HG03025 (cell line): ENCODE results near the gene ANTXR2.

Experiments
- ATAC-seq: cut with Tn5 transposase; IDR thresholded peaks from one replicate; pipeline ENCODE4 v1.9.1; 2021; ENCODE audit warnings: mild to moderate bottlenecking, moderate library complexity; ENCODE audit not compliant: unreplicated experiment, low FRiP score

Gene ANTXR2

DNA sequence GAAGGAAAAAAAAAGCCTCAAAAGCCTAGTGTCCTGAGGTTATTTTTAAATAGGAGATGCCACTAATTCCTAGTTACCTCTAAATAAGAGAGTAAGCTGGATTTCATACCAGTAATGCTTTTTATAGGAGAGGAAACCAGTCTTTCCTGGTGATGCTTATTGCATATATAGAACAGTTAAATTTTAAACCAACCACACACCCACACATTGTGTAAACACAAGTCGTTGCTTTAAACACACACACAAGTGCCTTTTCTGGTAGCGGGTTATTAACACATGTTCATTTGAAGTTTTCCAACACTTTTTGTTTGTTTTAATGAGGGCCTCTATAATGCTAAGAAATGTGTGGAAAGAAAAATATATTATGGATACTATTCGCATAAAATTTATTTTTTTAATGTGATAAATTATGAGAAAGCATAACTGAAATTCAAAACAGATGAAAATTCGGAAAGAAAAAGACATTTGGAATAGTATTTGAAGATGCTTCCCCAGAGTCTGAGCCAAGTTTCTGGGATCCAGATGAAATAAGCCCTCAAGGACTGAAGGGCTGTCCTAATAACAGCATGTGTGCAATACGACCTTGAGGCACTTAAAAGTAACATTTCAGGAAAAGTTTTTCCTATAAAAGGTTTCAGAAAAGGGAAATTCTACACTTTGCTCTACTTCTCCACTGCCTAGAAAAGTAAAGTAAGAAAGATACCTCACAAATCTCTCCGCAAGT is 2.0 kb downstream of the ANTXR2 start:
- ATAC-seq: no peak

DNA sequence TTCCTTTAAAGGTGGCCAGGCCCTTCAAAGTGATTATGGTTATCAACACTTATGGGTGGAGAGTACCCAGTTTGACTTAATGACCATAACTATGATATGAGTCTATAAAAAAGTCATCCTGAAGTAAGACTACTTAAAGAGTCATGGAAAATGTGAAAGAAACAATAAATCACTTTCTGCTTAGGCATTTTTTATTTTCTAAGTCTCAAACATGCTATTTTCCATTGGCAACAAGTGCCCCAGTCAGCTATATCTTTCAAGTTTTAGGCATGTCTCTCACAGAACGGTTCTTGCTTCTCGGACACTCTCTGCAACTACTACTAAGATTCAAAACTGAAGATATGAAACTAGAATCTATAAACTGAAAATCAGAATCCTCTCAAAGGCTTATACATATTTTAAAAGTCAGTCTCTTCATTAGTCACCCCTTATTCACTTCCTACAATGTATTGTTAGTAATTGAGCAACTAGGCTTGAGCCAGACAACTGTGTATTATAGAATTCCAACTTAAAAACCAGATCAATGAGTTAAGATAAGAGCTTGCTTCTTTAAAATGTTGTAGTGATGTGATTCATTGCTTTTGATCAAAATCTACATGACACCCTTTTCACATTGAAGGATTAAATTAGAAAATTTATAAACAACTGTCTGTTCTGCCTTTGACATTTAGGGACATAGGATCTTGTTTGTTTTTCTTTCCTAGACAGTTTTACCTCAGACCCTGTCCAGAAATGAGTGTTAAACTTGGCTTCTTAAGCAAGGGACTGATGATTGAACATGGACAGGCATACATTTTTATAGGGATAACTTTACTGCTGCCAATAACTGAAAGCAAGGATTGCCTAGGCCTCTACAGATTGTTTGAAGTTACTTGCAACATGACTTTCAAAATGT is 2.9 kb downstream of the ANTXR2 start:
- peak; percentile 21 for ATAC-seq

DNA sequence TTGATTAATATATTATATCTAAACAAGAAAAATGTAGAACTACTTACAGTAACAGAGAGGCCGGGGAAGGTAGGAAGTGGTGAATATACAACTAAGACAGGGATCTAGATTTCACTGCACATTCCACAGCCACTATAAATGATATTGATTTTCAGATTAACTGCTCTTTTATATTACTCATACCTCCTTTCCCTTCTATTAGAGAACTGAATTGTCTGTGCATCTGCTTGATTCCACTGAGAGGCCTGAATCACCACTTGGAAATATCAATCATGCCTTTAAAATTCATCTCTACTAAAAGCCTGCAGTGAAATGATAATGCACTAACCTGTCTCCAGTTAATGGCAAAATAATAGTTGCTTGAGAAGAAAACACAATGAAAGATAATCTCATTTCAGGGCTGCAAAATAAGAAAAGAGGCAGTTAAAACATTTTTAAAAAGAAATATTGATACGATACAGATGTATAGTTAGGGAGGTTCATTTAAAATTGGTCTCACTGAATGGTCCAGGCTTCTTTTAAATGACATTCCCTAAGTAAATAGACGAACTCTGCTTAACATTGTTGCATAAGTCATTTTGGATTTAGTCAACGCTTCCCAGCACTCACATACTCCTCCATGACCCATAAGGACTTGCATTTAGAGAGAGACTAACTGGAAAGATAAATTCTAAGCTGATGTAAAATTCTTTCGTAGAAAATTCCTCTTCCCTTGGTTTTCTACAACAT is 3.8 kb downstream of the ANTXR2 start:
- ATAC-seq: no peak

DNA sequence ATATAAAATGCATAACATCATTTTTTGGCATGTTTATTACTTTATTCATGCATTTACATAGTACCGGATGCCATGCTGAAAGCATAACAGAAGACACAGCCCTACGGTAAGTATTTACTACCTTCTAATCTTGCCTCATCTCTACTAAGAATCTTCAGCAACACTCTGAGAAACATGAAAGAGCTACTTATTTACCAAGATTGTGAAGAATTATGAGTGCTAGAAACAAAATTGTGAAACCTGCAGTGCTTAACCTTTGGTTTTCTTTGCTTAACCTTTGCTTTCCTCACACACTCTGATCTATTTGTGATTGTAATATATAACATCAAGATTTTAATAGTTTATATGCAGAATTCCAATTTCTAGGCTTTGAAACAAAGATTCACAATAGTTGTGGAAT is 7.4 kb downstream of the ANTXR2 start:
- ATAC-seq: no peak

DNA sequence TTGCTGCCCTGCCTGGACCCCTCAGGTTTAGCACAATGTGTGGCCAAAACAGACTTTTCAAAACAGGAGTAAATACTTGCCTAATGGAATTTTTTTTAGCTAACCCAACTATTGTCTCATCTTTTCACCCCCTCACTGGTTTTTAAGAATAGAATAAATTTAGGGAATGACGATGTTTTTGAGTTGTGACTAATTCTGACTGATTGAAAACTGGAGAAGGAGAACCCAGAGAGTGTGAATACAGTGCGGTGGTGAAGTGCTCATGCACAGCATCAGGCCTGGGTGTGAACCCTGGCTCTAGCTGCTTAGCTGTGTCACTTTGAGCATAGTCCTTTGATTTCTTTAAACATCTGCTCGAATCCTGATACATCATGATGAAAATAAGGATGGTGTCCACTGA is 10.5 kb downstream of the ANTXR2 start:
- no peak for ATAC-seq

DNA sequence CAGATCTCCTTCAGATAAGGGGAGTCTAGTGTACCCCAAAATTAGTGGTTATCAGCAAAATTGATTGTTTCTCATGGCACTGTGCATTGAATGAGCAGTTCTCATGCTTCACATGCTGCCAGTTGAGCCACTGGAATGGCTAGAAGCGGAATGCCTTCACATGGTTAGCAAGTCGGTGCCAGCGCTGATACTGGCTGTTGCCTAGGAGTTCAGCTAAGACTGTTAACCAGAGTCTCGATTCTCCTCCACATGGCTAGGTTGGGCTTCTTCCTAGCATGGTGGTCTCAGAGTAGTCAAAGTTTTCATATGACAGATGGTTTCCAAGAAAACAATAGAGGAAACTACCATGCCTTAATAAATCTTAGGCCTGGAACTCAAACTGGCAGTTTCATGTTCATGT is 12.2 kb downstream of the ANTXR2 start:
- no peak for ATAC-seq

DNA sequence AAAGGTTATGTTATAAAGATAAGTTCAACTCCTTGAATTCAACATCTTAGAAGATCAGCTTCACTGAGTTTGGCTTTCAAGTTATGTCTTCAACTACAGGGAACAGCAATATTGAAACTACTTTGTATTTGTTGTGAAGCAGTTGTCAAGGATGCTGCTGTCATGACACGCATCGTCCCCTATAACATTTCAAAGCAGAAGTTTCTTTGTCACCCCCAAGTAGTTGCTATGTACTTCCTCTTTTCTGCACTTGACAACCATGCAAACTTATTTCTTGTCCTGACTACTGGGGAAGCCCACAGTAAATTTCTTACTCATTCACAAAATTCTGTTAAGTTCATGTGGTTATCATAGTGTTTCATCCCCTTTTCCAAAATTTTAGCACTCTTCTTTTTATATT is 14.3 kb downstream of the ANTXR2 start:
- ATAC-seq: peak; percentile 100

DNA sequence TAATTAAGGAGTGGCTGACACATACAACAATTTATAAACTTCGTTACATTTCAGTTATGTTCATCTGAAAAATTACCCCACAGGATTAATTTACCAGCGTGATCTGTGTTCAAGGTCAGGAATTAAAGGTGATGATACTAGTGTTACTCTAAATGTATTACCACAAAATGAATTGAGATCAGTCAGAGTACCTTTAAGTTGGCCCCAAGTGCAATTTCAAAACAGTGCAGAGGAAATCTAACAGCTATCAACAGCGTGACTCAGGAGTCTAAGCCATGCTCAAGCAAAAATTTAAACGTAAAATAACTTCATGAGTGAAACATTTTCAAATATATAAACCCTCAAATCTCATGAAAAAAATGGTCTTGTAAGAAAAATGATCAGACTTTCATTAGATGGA is 18.7 kb downstream of the ANTXR2 start:
- no peak for ATAC-seq

DNA sequence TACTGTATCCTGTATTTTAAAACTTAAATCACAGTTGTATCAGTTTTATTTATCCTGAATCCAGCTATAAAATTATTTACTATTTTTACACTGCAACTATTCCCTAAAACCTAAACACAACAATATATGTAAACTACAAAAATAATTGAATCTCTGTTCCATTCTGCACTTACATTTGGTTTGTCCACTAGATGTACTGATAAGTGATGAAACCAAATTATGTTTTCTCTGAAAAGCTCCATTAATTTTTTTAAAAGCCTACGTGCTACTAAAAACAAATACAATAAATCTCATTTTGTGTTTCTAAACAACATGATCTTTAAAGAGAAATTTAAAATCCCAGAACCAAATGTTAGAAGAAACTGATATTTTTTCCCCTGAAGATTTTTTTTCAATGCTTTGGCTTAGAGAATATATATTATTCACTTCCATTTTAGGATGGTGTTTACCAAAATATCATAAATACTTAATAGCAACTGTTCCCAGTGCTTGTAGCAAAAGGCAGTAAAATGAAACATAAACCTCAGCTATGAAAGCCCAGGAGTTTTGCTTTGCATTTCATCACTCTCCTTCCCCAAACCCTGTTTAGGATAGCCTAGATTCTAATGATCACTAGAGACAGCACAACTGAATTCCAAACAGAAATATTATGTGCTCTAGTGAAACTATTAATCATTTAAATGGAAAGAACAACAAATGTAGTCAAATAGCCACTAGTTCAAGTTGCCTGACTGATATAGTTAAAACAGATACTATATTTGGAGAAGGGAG is 19.7 kb downstream of the ANTXR2 start:
- no peak for ATAC-seq

DNA sequence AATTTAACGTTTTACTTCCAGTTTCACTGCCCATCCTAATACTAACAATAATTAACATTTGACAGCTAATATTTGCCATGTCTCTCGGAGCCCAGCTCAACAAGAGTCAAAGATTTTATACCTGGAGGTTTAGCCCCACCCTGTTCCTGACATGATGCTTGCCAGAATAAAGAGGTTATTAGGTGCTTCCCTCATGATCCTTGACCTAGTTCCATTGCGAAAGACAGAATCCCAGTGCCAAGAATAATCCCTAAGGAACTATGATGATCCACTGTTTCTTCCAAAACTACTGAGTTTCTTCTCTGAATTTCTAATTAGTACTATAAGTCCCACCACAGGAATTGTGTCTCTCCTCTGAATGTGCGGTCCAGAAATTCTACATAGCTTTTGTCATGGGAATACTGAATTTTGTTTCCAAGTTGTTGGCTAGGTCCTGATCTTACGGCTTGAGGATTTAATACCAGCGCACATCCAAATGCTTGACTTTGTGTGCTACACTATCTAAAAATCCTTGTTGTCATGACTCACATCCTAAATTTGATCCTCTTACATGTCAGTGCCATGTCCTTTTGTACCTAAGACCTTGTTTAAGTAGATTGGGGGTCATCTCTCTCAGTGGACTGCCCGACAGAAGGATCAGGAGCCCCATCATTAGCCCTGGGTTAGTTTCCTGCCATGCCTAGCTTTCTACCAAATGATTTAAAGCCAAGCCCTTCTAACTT is 23.1 kb downstream of the ANTXR2 start:
- no peak for ATAC-seq

DNA sequence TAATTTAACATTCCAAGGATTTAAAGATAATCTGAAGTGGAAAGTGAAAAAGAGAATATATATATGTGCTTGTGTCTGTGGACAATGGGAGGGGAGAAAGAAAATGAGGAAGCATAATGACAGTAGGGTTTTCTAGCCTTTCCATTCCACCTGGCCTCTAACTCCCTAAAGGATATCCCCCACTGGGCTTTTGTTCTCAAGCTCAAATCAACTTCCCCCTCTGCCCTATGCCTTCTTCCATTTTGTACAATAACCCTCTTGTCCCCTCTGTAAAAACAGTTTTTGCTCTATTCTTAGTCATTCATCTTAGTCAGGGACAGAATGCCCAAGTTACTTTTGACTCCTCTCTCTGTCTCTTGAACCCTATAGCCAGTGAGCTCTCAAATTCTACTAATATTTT is 23.6 kb downstream of the ANTXR2 start:
- ATAC-seq: no peak

DNA sequence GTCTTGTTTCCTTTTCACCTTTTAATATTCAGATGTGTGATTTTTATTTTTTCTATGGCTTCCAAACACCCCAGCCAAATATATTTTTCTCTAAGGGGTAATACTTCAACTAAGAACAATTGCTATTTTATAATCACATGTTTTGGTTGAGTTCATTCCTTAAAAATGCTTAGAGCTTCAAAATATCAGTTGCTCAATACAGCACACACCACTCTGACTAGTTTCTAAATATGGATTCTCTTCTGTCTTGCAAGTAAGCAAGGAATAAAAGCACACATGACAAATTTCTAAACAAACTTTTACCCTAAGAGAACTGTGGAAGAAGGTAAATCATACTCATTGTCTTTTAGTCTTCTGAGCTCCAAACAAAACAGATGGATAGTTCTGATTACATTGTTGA is 27.2 kb downstream of the ANTXR2 start:
- no peak for ATAC-seq

DNA sequence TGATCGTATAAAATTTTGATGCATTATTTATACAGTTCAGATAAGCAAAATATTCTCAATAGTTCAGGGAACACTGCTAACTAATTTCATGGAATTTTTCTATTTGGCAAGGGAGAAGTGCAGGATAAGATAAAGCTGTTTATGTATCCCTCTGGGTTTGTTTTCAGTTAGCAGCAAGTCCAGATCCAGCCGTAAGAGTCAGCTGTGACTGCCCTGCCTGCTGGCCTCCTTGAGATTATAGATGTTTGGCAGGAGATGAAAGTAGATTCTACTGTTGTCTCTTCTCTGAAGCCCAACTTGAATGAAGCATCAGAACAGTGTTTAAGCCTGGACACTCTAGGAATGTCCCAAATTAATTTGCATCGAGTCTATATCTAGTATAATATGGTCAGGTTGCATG is 29.5 kb downstream of the ANTXR2 start:
- no peak for ATAC-seq

DNA sequence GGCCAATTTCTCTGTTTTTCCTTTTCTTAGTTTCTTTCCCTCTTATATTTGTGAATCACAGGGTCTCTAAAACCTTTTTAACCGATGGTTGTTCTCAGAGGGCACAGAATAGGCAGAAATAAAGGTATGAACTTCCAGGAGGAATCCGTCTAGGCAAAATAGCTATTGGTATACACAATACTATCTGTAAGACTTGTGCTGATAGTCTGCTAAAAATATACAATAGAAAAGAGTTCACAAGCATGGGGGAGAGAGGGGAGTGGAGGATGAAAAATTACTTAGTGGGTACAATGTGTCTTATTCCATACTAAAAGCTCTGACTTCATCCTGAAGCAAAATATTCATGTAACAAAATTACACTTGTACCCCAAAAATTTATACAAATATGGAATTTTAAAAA is 30.2 kb downstream of the ANTXR2 start:
- no peak for ATAC-seq

DNA sequence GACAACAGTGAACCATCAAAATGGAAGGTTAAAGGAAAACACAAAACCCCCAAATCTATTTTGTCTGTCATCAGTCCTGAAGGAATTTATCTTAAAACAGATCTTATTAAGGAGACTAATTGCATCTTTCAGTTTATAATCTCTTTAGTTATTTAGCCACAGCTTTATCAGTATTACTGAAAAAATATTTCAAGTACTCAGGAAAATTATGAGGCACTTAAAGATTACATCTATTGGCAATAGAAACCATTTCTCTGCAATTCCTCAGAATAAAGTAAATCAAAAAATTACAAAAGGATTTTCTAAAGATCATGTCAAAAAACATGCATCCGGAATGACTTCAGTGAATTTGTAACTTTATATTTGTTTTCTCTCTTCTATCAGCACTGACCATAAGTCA is 35.2 kb downstream of the ANTXR2 start:
- no peak for ATAC-seq

DNA sequence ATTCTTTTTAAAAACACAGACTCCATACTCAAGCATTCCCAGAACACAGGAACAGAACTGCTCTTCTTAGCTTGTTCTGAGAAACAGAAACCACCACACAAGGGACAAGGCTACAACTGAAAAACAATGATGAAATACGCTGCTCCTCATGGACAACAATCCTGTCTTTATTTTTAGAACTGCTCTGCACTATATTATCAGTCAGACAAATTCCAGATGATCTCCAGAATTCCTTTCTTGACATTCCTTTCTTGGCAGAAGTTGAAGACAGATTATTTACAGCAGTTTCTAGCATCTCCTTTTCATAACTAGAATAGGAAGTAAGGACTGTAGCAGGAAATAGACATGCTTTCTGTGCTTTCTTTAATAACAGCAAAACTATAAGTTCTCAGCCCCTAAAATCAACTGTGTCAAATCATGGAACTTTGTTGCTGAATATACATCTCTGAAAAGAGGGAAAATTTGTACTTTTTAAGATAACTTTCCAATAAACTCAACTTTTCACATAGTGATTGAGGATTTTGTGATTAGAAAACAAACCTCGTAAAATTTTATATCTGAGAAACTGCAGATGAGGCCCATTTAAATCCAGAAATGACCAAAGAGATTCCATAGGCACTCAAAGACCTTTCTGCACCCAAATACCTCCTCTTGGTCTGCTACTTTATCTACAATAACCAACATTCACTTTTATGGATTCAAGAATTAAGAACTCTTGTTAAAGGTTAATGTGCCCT is 35.9 kb downstream of the ANTXR2 start:
- ATAC-seq: no peak

DNA sequence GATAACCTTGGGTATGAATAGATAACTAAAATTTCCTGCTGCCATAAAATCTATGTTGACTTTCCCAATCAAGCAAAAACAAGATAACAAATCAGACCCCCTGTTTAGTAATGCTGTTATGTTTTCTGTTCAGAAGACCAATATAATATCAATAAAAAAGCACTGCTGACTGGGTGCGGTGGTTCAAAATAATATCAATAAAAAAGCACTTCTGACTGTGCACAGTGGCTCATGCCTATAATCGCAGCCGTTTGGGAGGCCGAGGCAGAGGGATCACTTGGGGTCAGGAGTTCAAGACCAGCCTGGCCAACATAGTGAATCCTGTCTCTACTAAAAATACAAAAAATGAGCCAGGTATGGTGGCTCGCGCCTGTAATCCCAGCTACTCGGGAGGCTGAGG is 36.7 kb downstream of the ANTXR2 start:
- ATAC-seq: no peak

DNA sequence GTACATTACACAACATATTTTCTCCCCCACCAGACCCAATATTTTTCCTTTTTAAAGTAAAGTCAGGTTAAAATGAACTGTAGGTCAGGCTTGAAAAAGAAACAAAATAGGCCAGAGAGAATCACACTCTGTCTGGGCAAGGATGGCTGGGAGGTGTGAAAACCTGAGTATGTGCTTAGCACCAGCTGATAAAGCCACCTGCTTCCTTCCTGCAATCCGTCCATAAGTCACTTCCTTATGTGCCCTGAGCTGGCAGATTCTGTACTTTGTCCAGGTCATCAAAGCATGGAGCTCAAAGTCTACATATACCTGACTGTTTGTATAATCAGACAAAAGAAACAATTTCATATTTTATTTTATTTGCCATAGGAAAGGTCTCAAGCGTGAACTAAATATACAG is 37.7 kb downstream of the ANTXR2 start:
- no peak for ATAC-seq

DNA sequence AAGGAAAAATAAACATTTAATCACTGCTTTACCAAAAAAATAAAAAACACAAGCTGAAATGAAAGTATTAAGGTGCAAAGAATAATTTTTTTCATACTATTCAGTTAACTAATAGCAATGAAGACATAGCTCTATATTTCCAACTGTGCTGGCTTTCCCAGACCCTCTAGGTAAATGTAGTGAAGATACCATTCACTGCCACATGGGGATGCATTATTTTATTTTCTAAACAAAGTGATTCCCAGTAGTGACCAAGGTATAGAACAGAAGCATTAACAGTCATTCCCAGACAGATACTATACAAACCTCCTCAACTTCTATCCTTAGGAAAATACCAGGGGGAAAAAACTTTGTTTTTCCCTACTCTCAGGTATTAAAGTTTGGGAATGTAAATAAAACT is 39.4 kb downstream of the ANTXR2 start:
- ATAC-seq: no peak
